HEK293 (cell line): Measurements from ENCODE around the gene ACADVL.

Source experiments
- BCL11B ChIP-seq: fragments of 450-650 bp; formaldehyde crosslinking; IDR thresholded peaks from 2 replicates; pipeline ENCODE4 v1.5.1; 2016; ENCODE audit warnings: low read depth, missing biosample characterization, missing genetic modification characterization
- EGR2 ChIP-seq: fragments of 450-650 bp; formaldehyde crosslinking; IDR thresholded peaks from 2 replicates; pipeline ENCODE4 v1.5.1; 2016; ENCODE audit warnings: low read depth, missing biosample characterization, missing genetic modification characterization
- FEZF1 ChIP-seq: fragments of 450-650 bp; formaldehyde crosslinking; IDR thresholded peaks from 2 replicates; pipeline ENCODE4 v1.5.1; 2016; ENCODE audit warnings: missing biosample characterization, missing genetic modification characterization
- HOXD13 ChIP-seq: sonication (generic); formaldehyde crosslinking; IDR thresholded peaks from 2 replicates; pipeline ENCODE4 v1.8.0; 2022; ENCODE audit warnings: missing genetic modification reagents, borderline replicate concordance
- PRDM1 ChIP-seq: fragments of 450-650 bp; formaldehyde crosslinking; IDR thresholded peaks from 2 replicates; pipeline ENCODE4; 2016; ENCODE audit warnings: missing biosample characterization, missing genetic modification characterization
- SALL2 ChIP-seq: fragments of 450-650 bp; formaldehyde crosslinking; IDR thresholded peaks from 2 replicates; pipeline ENCODE4 v1.5.0; 2017; ENCODE audit warnings: missing biosample characterization, mild to moderate bottlenecking, missing genetic modification characterization, borderline replicate concordance
- TRIM28 ChIP-seq: IDR thresholded peaks from 2 replicates; pipeline ENCODE4 v1.6.1; 2011; ENCODE audit warnings: low read length, control low read depth, borderline replicate concordance
- ZBTB17 ChIP-seq: fragments of 450-650 bp; formaldehyde crosslinking; IDR thresholded peaks from 2 replicates; pipeline ENCODE4 v1.5.1; 2016; ENCODE audit warnings: missing biosample characterization, missing genetic modification characterization
- ZBTB21 ChIP-seq: fragments of 450-650 bp; formaldehyde crosslinking; IDR thresholded peaks from 2 replicates; pipeline ENCODE4 v1.5.1; 2017; ENCODE audit warnings: missing biosample characterization, missing genetic modification characterization
- ZBTB48 ChIP-seq: fragments of 450-650 bp; formaldehyde crosslinking; IDR thresholded peaks from 2 replicates; pipeline ENCODE4 v1.5.1; 2016; ENCODE audit warnings: missing biosample characterization, missing genetic modification characterization
- ZBTB7A ChIP-seq: fragments of 450-650 bp; formaldehyde crosslinking; IDR thresholded peaks from 2 replicates; pipeline ENCODE4 v1.5.1; 2016; ENCODE audit warnings: low read depth, missing biosample characterization, missing genetic modification characterization
- ZIC2 ChIP-seq: fragments of 450-650 bp; formaldehyde crosslinking; IDR thresholded peaks from 2 replicates; pipeline ENCODE4 v1.5.1; 2016; ENCODE audit warnings: missing biosample characterization, missing genetic modification characterization
- ZNF157 ChIP-seq: fragments of 450-650 bp; formaldehyde crosslinking; IDR thresholded peaks from 2 replicates; pipeline ENCODE4 v1.5.1; 2016; ENCODE audit warnings: missing biosample characterization, missing genetic modification characterization
- ZNF169 ChIP-seq: fragments of 450-650 bp; formaldehyde crosslinking; IDR thresholded peaks from 2 replicates; pipeline ENCODE4 v1.5.1; 2016; ENCODE audit warnings: missing biosample characterization, missing genetic modification characterization
- ZNF214 ChIP-seq: fragments of 450-650 bp; formaldehyde crosslinking; IDR thresholded peaks from 2 replicates; pipeline ENCODE4 v1.5.1; 2017; ENCODE audit warnings: missing biosample characterization, mild to moderate bottlenecking, missing genetic modification characterization, borderline replicate concordance
- ZNF248 ChIP-seq: fragments of 450-650 bp; formaldehyde crosslinking; IDR thresholded peaks from 2 replicates; pipeline ENCODE4 v1.5.1; 2017; ENCODE audit warnings: missing biosample characterization, missing genetic modification characterization
- ZNF311 ChIP-seq: fragments of 450-650 bp; formaldehyde crosslinking; IDR thresholded peaks from 2 replicates; pipeline ENCODE4 v1.5.1; 2017; ENCODE audit warnings: missing biosample characterization, missing genetic modification characterization, borderline replicate concordance
- ZNF404 ChIP-seq: fragments of 450-650 bp; formaldehyde crosslinking; IDR thresholded peaks from 2 replicates; pipeline ENCODE4 v1.5.1; 2017; ENCODE audit warnings: missing biosample characterization, missing genetic modification characterization
- ZNF48 ChIP-seq: fragments of 450-650 bp; formaldehyde crosslinking; IDR thresholded peaks from 2 replicates; pipeline ENCODE4 v1.5.1; 2016; ENCODE audit warnings: missing biosample characterization, missing genetic modification characterization
- ZNF548 ChIP-seq: fragments of 450-650 bp; formaldehyde crosslinking; IDR thresholded peaks from 2 replicates; pipeline ENCODE4 v1.5.1; 2016; ENCODE audit warnings: missing biosample characterization, missing genetic modification characterization
- ZNF549 ChIP-seq: fragments of 450-650 bp; IDR thresholded peaks from 2 replicates; pipeline ENCODE4 v1.5.1; 2018; ENCODE audit warnings: missing biosample characterization, missing genetic modification characterization, mild to moderate bottlenecking, inconsistent platforms, moderate library complexity
- ZNF623 ChIP-seq: fragments of 450-650 bp; formaldehyde crosslinking; IDR thresholded peaks from 2 replicates; pipeline ENCODE4 v1.5.1; 2016; ENCODE audit warnings: missing biosample characterization, missing genetic modification characterization
- ZNF707 ChIP-seq: fragments of 450-650 bp; formaldehyde crosslinking; IDR thresholded peaks from 2 replicates; pipeline ENCODE4 v1.5.1; 2016; ENCODE audit warnings: missing biosample characterization, missing genetic modification characterization
- ZNF791 ChIP-seq: fragments of 450-650 bp; formaldehyde crosslinking; IDR thresholded peaks from 2 replicates; pipeline ENCODE4 v1.5.1; 2016; ENCODE audit warnings: missing biosample characterization, missing genetic modification characterization
- ZSCAN30 ChIP-seq: fragments of 450-650 bp; IDR thresholded peaks from 2 replicates; pipeline ENCODE4 v1.5.1; 2018; ENCODE audit warnings: missing biosample characterization, mild to moderate bottlenecking, missing genetic modification characterization, moderate library complexity
- ZXDB ChIP-seq: fragments of 450-650 bp; formaldehyde crosslinking; IDR thresholded peaks from 2 replicates; pipeline ENCODE4 v1.5.1; 2016; ENCODE audit warnings: missing biosample characterization, missing genetic modification characterization
- TF ChIP-seq, protein P1 (sequence below): fragments of 450-650 bp; formaldehyde crosslinking; IDR thresholded peaks from 2 replicates; pipeline ENCODE4 v1.5.1; 2016; ENCODE audit warnings: missing biosample characterization, missing genetic modification characterization
- TF ChIP-seq, protein P2 (sequence below): fragments of 450-650 bp; formaldehyde crosslinking; conservative IDR thresholded peaks from 2 replicates; pipeline ENCODE4 v1.5.1; 2016; ENCODE audit warnings: low read depth, missing biosample characterization, missing genetic modification characterization
- TF ChIP-seq, protein P3 (sequence below): fragments of 450-650 bp; formaldehyde crosslinking; IDR thresholded peaks from 2 replicates; pipeline ENCODE4 v1.5.1; 2016; ENCODE audit warnings: missing biosample characterization, missing genetic modification characterization
- TF ChIP-seq, protein P4 (sequence below): IDR thresholded peaks from 2 replicates; pipeline ENCODE4 v1.6.1; 2011; ENCODE audit warnings: mild to moderate bottlenecking, low read depth, low read length, borderline replicate concordance

The ACADVL gene

DNA sequence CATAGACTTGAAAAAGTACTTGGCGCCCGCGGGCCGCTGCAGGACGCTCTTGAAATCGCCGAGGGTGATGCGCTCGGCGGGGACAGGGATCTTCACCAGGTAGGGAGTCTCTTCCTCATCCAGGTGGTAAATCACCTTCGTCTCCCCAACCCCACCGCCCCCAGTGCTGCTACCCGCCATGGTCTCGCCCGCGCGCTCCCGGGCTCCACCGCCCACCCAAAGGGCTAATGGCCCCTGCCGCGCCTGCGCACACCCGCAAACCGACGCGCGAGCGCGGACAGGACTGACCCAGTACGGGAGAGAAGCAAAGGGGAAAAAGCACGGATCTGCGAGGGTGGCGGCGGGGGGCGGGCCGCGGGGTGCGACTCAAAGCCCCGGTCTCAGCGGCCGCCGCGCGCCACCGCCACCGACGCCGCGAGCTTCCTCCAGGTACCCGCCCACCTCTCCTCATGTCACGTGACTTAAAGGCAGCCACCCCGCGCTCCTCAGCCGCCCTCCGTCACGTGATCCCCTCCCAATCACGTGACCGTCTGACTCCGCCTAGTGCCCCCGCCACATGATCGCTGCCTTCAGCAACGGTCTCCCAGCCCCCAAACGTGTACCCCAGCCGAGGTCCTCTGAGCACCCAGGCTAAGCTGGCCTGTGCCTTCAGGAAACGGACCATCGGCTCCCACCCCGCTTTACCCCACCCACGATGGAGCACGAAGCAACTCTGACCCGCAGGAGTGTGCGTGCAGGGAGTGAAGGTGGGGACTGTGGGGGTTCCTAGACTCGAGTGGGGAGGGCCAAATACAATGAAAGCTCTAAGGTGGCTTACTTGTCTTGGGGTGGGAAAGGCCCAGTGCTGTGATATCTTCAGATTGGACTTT, 14.6 kb downstream of the ACADVL start, which contains the start of gene DVL2 (continued):
- TF ChIP-seq ZNF791 (peak; percentile 89), ZIC2 (tag by site-specific recombination) (peak; percentile 48; the same call in 1 of the 2 replicates), ZNF214 (tag by site-specific recombination) (no peak; the same call in 1 of the 2 replicates), ZNF623 (tag by site-specific recombination) (peak; percentile 36), PRDM1 (tag by site-specific recombination) (peak; percentile 20; the same call in 1 of the 2 replicates), ZNF157 (tag by site-specific recombination) (peak; percentile 62; the same call in 1 of the 2 replicates), TRIM28 (no peak), BCL11B (tag by site-specific recombination) (no peak), ZBTB48 (tag by site-specific recombination) (peak; percentile 36; the same call in 1 of the 2 replicates), ZNF548 (no peak), ZBTB17 (tag by site-specific recombination) (peak; percentile 44; the same call in 1 of the 2 replicates), ZSCAN30 (peak; percentile 65), ZNF248 (tag by site-specific recombination) (no peak), SALL2 (tag by site-specific recombination) (no peak), ZNF48 (tag by site-specific recombination) (no peak), EGR2 (peak; percentile 94), ZNF707 (tag by site-specific recombination) (no peak), ZXDB (tag by site-specific recombination) (peak; percentile 78), ZBTB7A (no peak; the same call in 1 of the 2 replicates), ZNF549 (tag by site-specific recombination) (no peak), ZBTB21 (tag by site-specific recombination) (peak; percentile 69), ZNF311 (tag by site-specific recombination) (no peak), HOXD13 (no peak), FEZF1 (peak; percentile 44; the same call in 1 of the 2 replicates), ZNF404 (tag by site-specific recombination) (peak; percentile 80), ZNF169 (0 out of 2 replicates have a peak, but pooled peaks have one; percentile 69)
- TF ChIP-seq, protein P1, sequence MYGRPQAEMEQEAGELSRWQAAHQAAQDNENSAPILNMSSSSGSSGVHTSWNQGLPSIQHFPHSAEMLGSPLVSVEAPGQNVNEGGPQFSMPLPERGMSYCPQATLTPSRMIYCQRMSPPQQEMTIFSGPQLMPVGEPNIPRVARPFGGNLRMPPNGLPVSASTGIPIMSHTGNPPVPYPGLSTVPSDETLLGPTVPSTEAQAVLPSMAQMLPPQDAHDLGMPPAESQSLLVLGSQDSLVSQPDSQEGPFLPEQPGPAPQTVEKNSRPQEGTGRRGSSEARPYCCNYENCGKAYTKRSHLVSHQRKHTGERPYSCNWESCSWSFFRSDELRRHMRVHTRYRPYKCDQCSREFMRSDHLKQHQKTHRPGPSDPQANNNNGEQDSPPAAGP (tag by site-specific recombination) = peak; percentile 98
- TF ChIP-seq, protein P2, sequence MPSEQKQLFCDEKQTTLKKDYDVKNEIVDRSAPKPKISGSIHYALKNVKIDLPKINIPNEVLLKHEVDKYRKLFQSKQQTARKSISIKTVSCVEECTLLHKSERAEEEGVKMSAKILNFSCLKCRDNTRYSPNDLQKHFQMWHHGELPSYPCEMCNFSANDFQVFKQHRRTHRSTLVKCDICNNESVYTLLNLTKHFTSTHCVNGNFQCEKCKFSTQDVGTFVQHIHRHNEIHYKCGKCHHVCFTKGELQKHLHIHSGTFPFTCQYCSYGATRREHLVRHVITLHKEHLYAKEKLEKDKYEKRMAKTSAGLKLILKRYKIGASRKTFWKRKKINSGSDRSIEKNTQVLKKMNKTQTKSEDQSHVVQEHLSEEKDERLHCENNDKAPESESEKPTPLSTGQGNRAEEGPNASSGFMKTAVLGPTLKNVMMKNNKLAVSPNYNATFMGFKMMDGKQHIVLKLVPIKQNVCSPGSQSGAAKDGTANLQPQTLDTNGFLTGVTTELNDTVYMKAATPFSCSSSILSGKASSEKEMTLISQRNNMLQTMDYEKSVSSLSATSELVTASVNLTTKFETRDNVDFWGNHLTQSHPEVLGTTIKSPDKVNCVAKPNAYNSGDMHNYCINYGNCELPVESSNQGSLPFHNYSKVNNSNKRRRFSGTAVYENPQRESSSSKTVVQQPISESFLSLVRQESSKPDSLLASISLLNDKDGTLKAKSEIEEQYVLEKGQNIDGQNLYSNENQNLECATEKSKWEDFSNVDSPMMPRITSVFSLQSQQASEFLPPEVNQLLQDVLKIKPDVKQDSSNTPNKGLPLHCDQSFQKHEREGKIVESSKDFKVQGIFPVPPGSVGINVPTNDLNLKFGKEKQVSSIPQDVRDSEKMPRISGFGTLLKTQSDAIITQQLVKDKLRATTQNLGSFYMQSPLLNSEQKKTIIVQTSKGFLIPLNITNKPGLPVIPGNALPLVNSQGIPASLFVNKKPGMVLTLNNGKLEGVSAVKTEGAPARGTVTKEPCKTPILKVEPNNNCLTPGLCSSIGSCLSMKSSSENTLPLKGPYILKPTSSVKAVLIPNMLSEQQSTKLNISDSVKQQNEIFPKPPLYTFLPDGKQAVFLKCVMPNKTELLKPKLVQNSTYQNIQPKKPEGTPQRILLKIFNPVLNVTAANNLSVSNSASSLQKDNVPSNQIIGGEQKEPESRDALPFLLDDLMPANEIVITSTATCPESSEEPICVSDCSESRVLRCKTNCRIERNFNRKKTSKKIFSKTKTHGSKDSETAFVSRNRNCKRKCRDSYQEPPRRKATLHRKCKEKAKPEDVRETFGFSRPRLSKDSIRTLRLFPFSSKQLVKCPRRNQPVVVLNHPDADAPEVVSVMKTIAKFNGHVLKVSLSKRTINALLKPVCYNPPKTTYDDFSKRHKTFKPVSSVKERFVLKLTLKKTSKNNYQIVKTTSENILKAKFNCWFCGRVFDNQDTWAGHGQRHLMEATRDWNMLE (tag by site-specific recombination) = no peak; the same call in 1 of the 2 replicates
- TF ChIP-seq, protein P3, sequence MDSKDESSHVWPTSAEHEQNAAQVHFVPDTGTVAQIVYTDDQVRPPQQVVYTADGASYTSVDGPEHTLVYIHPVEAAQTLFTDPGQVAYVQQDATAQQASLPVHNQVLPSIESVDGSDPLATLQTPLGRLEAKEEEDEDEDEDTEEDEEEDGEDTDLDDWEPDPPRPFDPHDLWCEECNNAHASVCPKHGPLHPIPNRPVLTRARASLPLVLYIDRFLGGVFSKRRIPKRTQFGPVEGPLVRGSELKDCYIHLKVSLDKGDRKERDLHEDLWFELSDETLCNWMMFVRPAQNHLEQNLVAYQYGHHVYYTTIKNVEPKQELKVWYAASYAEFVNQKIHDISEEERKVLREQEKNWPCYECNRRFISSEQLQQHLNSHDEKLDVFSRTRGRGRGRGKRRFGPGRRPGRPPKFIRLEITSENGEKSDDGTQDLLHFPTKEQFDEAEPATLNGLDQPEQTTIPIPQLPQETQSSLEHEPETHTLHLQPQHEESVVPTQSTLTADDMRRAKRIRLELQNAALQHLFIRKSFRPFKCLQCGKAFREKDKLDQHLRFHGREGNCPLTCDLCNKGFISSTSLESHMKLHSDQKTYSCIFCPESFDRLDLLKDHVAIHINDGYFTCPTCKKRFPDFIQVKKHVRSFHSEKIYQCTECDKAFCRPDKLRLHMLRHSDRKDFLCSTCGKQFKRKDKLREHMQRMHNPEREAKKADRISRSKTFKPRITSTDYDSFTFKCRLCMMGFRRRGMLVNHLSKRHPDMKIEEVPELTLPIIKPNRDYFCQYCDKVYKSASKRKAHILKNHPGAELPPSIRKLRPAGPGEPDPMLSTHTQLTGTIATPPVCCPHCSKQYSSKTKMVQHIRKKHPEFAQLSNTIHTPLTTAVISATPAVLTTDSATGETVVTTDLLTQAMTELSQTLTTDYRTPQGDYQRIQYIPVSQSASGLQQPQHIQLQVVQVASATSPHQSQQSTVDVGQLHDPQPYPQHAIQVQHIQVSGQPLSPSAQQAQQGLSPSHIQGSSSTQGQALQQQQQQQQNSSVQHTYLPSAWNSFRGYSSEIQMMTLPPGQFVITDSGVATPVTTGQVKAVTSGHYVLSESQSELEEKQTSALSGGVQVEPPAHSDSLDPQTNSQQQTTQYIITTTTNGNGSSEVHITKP (tag by site-specific recombination) = peak; percentile 99
- TF ChIP-seq, protein P4, sequence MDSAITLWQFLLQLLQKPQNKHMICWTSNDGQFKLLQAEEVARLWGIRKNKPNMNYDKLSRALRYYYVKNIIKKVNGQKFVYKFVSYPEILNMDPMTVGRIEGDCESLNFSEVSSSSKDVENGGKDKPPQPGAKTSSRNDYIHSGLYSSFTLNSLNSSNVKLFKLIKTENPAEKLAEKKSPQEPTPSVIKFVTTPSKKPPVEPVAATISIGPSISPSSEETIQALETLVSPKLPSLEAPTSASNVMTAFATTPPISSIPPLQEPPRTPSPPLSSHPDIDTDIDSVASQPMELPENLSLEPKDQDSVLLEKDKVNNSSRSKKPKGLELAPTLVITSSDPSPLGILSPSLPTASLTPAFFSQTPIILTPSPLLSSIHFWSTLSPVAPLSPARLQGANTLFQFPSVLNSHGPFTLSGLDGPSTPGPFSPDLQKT = no peak
